KOPT-K1 (cell line): ENCODE results near the gene ALG10.

Source experiments
- H3K27ac ChIP-seq: fragments of 200-600 bp; sonication (generic); 2 replicates; pipeline ENCODE4 v1.5.1; 2016; ENCODE audit warnings: antibody characterized with exemption, mild to moderate bottlenecking, low read depth, low read length; ENCODE audit not compliant: poor library complexity, severe bottlenecking
- H3K36me3 ChIP-seq: fragments of 200-600 bp; sonication (generic); 2 replicates; pipeline ENCODE4 v1.5.1; 2017; ENCODE audit warnings: antibody characterized with exemption, mild to moderate bottlenecking, low read length, moderate library complexity; ENCODE audit not compliant: insufficient read depth
- H3K9me3 ChIP-seq: fragments of 200-600 bp; sonication (generic); 2 replicates; pipeline ENCODE4 v1.5.1; 2017; ENCODE audit warnings: antibody characterized with exemption, low read length, mild to moderate bottlenecking; ENCODE audit not compliant: insufficient read depth, poor library complexity, severe bottlenecking

ALG10 gene

GRCh38 chr12:34048714-34049113 is 26.4 kb downstream of the ALG10 start:
- no peaks in the 10 kb centered on the region for H3K36me3 ChIP-seq
- H3K27ac ChIP-seq = no peak overlapping the region
- peaks cover 28% of the 10 kb centered on the region for H3K9me3 ChIP-seq

GRCh38 chr12:34051486-34051885 is 29.2 kb downstream of the ALG10 start:
- H3K9me3 ChIP-seq = peaks cover 28% of the 10 kb centered on the region
- H3K27ac ChIP-seq = no peak overlapping the region

GRCh38 chr12:34054938-34055337 is 32.6 kb downstream of the ALG10 start:
- Histone ChIP-seq H3K9me3 (peaks cover 4% of the 10 kb centered on the region), H3K36me3 (no peaks in the 10 kb centered on the region), H3K27ac (peak overlapping the region; percentile 56)

More at GRCh38 chr12:34051486-34051885, 29.2 kb downstream of the ALG10 start:
- no peaks in the 10 kb centered on the region for H3K36me3 ChIP-seq
